Neural cell (in vitro differentiated cells): ENCODE measurements around the gene ANP32A. TPM values are rescaled to one million over a fixed set of nuclear protein-coding genes. Genes with fewer than 3 reads are reported as not detected.

Source experiments
- H2AFZ ChIP-seq: fragments of 200-600, 300-800 bp; sonication (generic), shearing (Covaris generic); 2 replicates; pipeline ENCODE4 v1.6.0; 2014; ENCODE audit warnings: low read depth, mild to moderate bottlenecking, antibody characterized with exemption, low read length, moderate library complexity
- H3F3A ChIP-seq: fragments of 200-600 bp; shearing (Covaris generic); 2 replicates; pipeline ENCODE4 v1.6.1; 2016; ENCODE audit warnings: mild to moderate bottlenecking, moderate library complexity, mixed read lengths, antibody characterized with exemption, low read length; ENCODE audit not compliant: insufficient read depth, poor library complexity, severe bottlenecking
- H3K27ac ChIP-seq: fragments of 200-600, 300-800 bp; sonication (generic), shearing (Covaris generic); 2 replicates; pipeline ENCODE4 v1.5.1; 2014; ENCODE audit warnings: mild to moderate bottlenecking, low read length, moderate library complexity
- H3K27me3 ChIP-seq: fragments of 300-800, 200-600 bp; sonication (generic), shearing (Covaris generic); 2 replicates; pipeline ENCODE4 v1.6.0; 2014; ENCODE audit warnings: mild to moderate bottlenecking, low read depth, low read length, moderate library complexity; ENCODE audit not compliant: insufficient read depth
- H3K36me3 ChIP-seq: fragments of 300-800, 200-600 bp; sonication (generic), shearing (Covaris generic); 2 replicates; pipeline ENCODE4 v1.5.1; 2014; ENCODE audit warnings: mild to moderate bottlenecking, antibody characterized with exemption, low read length, moderate library complexity; ENCODE audit not compliant: insufficient read depth
- H3K4me2 ChIP-seq: fragments of 300-800, 200-600 bp; sonication (generic), shearing (Covaris generic); 2 replicates; pipeline ENCODE4 v1.6.0; 2014; ENCODE audit warnings: mild to moderate bottlenecking, low read length
- H3K4me3 ChIP-seq: fragments of 300-800, 200-600 bp; sonication (generic), shearing (Covaris generic); 2 replicates; pipeline ENCODE4 v1.5.1; 2014; ENCODE audit warnings: mild to moderate bottlenecking, low read length, moderate library complexity
- H3K79me2 ChIP-seq: fragments of 200-600 bp; shearing (Covaris generic); replicated peaks from 2 replicates; pipeline ENCODE4 v1.6.0; 2014; ENCODE audit warnings: mild to moderate bottlenecking, low read length, moderate library complexity; ENCODE audit not compliant: insufficient read depth
- H3K9ac ChIP-seq: fragments of 300-800, 200-600 bp; sonication (generic), shearing (Covaris generic); 2 replicates; pipeline ENCODE4 v1.6.1; 2016; ENCODE audit warnings: mild to moderate bottlenecking, low read length, mixed read lengths
- H3K9me2 ChIP-seq: fragments of 200-600 bp; shearing (Covaris generic); 2 replicates; pipeline ENCODE4 v1.6.1; 2016; ENCODE audit warnings: mild to moderate bottlenecking, low read length, mixed read lengths; ENCODE audit not compliant: insufficient read depth
- H3K9me3 ChIP-seq: fragments of 200-600, 300-800 bp; sonication (generic), shearing (Covaris generic); 2 replicates; pipeline ENCODE4 v1.6.1; 2016; ENCODE audit warnings: mild to moderate bottlenecking, mixed run types, low read length, moderate library complexity, mixed read lengths
- H4K20me1 ChIP-seq: fragments of 200-600 bp; shearing (Covaris generic); 2 replicates; pipeline ENCODE4 v1.6.1; 2016; ENCODE audit warnings: mild to moderate bottlenecking, mixed run types; ENCODE audit not compliant: insufficient read depth
- CTCF ChIP-seq: fragments of 450-650 bp; IDR thresholded peaks from 2 replicates; pipeline ENCODE4 v1.5.1; 2014; ENCODE audit warnings: antibody characterized with exemption, mild to moderate bottlenecking, moderate library complexity; ENCODE audit not compliant: poor library complexity, severe bottlenecking
- EP300 ChIP-seq: fragments of 450-650 bp; conservative IDR thresholded peaks from 2 replicates; pipeline ENCODE4 v1.6.1; 2014; ENCODE audit warnings: antibody characterized with exemption, mild to moderate bottlenecking, moderate library complexity; ENCODE audit not compliant: poor library complexity, severe bottlenecking
- EZH2 ChIP-seq: fragments of 200-600, 300-800 bp; shearing (Covaris generic), sonication (generic); IDR thresholded peaks from 2 replicates; pipeline ENCODE4 v1.6.1; 2014; ENCODE audit warnings: antibody characterized with exemption, low read length, borderline replicate concordance, mild to moderate bottlenecking; ENCODE audit not compliant: insufficient read depth, poor library complexity, severe bottlenecking
- MXI1 ChIP-seq: fragments of 450-650 bp; conservative IDR thresholded peaks from 2 replicates; pipeline ENCODE4 v1.6.1; 2014; ENCODE audit warnings: antibody characterized with exemption, mild to moderate bottlenecking; ENCODE audit not compliant: poor library complexity, severe bottlenecking
- POLR2AphosphoS5 ChIP-seq: IDR thresholded peaks from 2 replicates; pipeline ENCODE4 v1.6.1; 2012
- RAD21 ChIP-seq: fragments of 450-650 bp; conservative IDR thresholded peaks from 2 replicates; pipeline ENCODE4 v1.6.1; 2014; ENCODE audit warnings: antibody characterized with exemption, mild to moderate bottlenecking, moderate library complexity
- REST ChIP-seq: IDR thresholded peaks from 2 replicates; pipeline ENCODE4 v1.6.1; 2012; ENCODE audit warnings: borderline replicate concordance
- SMC3 ChIP-seq: fragments of 450-650 bp; conservative IDR thresholded peaks from 2 replicates; pipeline ENCODE4 v1.6.1; 2014; ENCODE audit warnings: antibody characterized with exemption, mild to moderate bottlenecking, moderate library complexity; ENCODE audit not compliant: poor library complexity
- TAF1 ChIP-seq: IDR thresholded peaks from 2 replicates; pipeline ENCODE4 v1.6.1; 2012; ENCODE audit warnings: low read depth
- polyA plus RNA-seq: library from polyadenylated mRNA; depleted of rRNA; stranded (reverse); fragments of >200 nt; gene quantifications from 2 replicates; pipeline ENCODE4 v1.2.3, GENCODE V29; 2014

ANP32A gene
- polyA plus RNA-seq, 1 donor from 2014 or later: 190 TPM

GRCh38 chr15:68806220-68807060 is 14.3 kb downstream of the ANP32A start:
- no peak overlapping the region for H2AFZ ChIP-seq
- H3K9me2 ChIP-seq: no peaks in the 10 kb centered on the region
- peaks cover 99% of the 10 kb centered on the region for H3K79me2 ChIP-seq
- H3K4me2 ChIP-seq: no peak overlapping the region
- no peak overlapping the region for H3K27ac ChIP-seq
- peaks cover 5% of the 10 kb centered on the region for H4K20me1 ChIP-seq
- no peaks in the 10 kb centered on the region for H3K36me3 ChIP-seq
- H3K27me3 ChIP-seq: no peaks in the 10 kb centered on the region
- TF ChIP-seq POLR2AphosphoS5 (no peak), RAD21 (no peak), TAF1 (no peak), SMC3 (no peak), MXI1 (no peak), EP300 (no peak), CTCF (no peak), REST (no peak), EZH2 (no peak)
- no peaks in the 10 kb centered on the region for H3K9me3 ChIP-seq
- no peak overlapping the region for H3K4me3 ChIP-seq
- H3K9ac ChIP-seq: no peak overlapping the region
- no peaks in the 10 kb centered on the region for H3F3A ChIP-seq

GRCh38 chr15:68802373-68802772 is 18.3 kb downstream of the ANP32A start:
- H3K4me2 ChIP-seq: no peak overlapping the region
- no peaks in the 10 kb centered on the region for H3K36me3 ChIP-seq
- peaks cover 5% of the 10 kb centered on the region for H4K20me1 ChIP-seq
- H3F3A ChIP-seq: no peaks in the 10 kb centered on the region
- no peaks in the 10 kb centered on the region for H3K9me3 ChIP-seq
- H3K27me3 ChIP-seq: no peaks in the 10 kb centered on the region
- H3K79me2 ChIP-seq: peaks cover 95% of the 10 kb centered on the region
- no peak overlapping the region for H3K27ac ChIP-seq
- H3K9ac ChIP-seq: no peak overlapping the region
- no peak for TF ChIP-seq RAD21
- no peak for TF ChIP-seq EZH2
- TF ChIP-seq POLR2AphosphoS5: no peak
- no peak for TF ChIP-seq SMC3
- TF ChIP-seq REST: no peak
- no peak for TF ChIP-seq TAF1
- no peak for TF ChIP-seq EP300
- TF ChIP-seq CTCF: no peak
- TF ChIP-seq MXI1: no peak
- H3K4me3 ChIP-seq: no peak overlapping the region
- no peak overlapping the region for H2AFZ ChIP-seq
- H3K9me2 ChIP-seq: no peaks in the 10 kb centered on the region
